Trophoblast cell (in vitro differentiated cells and primary cell): ENCODE measurements around the gene CDKN2AIP.

Experiments used
- DNase-seq, 2 donors: peaks; one replicate each; pipeline ENCODE4 v3.0.0-alpha.2; 2016
- H2AFZ ChIP-seq: 2 replicates; pipeline ENCODE4 v1.6.1; 2013; ENCODE audit warnings: low read length, moderate library complexity, mild to moderate bottlenecking; ENCODE audit not compliant: insufficient read depth, poor library complexity
- H2AK5ac ChIP-seq: 2 replicates; pipeline ENCODE4 v1.6.1; 2013; ENCODE audit warnings: mild to moderate bottlenecking, low read length
- H2BK120ac ChIP-seq: 2 replicates; pipeline ENCODE4 v1.6.1; 2013; ENCODE audit warnings: low read length, mild to moderate bottlenecking, moderate library complexity; ENCODE audit not compliant: insufficient read depth, poor library complexity
- H2BK12ac ChIP-seq: 2 replicates; pipeline ENCODE4 v1.6.1; 2013; ENCODE audit warnings: mild to moderate bottlenecking, low read length, moderate library complexity
- H2BK5ac ChIP-seq: 2 replicates; pipeline ENCODE4 v1.6.1; 2013; ENCODE audit warnings: low read length, low read depth, moderate library complexity, mild to moderate bottlenecking; ENCODE audit not compliant: poor library complexity
- H3K14ac ChIP-seq: 2 replicates; pipeline ENCODE4 v1.6.1; 2013; ENCODE audit warnings: mild to moderate bottlenecking, low read length
- H3K18ac ChIP-seq: 2 replicates; pipeline ENCODE4 v1.6.1; 2013; ENCODE audit warnings: mild to moderate bottlenecking, low read length
- H3K23ac ChIP-seq: 2 replicates; pipeline ENCODE4 v1.6.1; 2013; ENCODE audit warnings: low read length
- H3K27ac ChIP-seq: 2 replicates; pipeline ENCODE4 v1.5.1; 2013; ENCODE audit warnings: low read depth, mild to moderate bottlenecking, inconsistent platforms, low read length, moderate library complexity
- H3K27me3 ChIP-seq: 2 replicates; pipeline ENCODE4 v1.6.1; 2013; ENCODE audit warnings: inconsistent platforms, mild to moderate bottlenecking, low read length, moderate library complexity; ENCODE audit not compliant: insufficient read depth
- H3K36me3 ChIP-seq, 2 experiments: 1 replicate in 1 of 2; 2 replicates in 1 of 2; pipeline ENCODE4 v1.6.1; 2013; ENCODE audit warnings: low read length in 2 of 2, mild to moderate bottlenecking in 2 of 2, moderate library complexity in 1 of 2; ENCODE audit not compliant: insufficient read depth in 2 of 2, control insufficient read depth in 1 of 2
- H3K4ac ChIP-seq: 2 replicates; pipeline ENCODE4 v1.6.1; 2013; ENCODE audit warnings: low read depth, mild to moderate bottlenecking, low read length, moderate library complexity
- H3K4me1 ChIP-seq, 2 experiments: 1 replicate in 1 of 2; 2 replicates in 1 of 2; pipeline ENCODE4 v1.6.1; 2013; ENCODE audit warnings: low read length in 2 of 2, mild to moderate bottlenecking in 2 of 2, moderate library complexity in 1 of 2; ENCODE audit not compliant: insufficient read depth in 2 of 2, control insufficient read depth in 1 of 2
- H3K4me2 ChIP-seq: 2 replicates; pipeline ENCODE4 v1.6.1; 2013; ENCODE audit warnings: inconsistent platforms, mild to moderate bottlenecking, low read length, moderate library complexity
- H3K4me3 ChIP-seq: 2 replicates; pipeline ENCODE4 v1.5.1; 2013; ENCODE audit warnings: mild to moderate bottlenecking, low read depth, low read length, inconsistent platforms
- H3K79me1 ChIP-seq: one replicate; pipeline ENCODE4 v1.6.1; 2013; ENCODE audit warnings: low read length
- H3K79me2 ChIP-seq: 2 replicates; pipeline ENCODE4 v1.6.1; 2013; ENCODE audit warnings: low read length, mild to moderate bottlenecking; ENCODE audit not compliant: control insufficient read depth, insufficient read depth, poor library complexity
- H3K9ac ChIP-seq: 2 replicates; pipeline ENCODE4 v1.6.1; 2013; ENCODE audit warnings: mild to moderate bottlenecking, low read length
- H3K9me3 ChIP-seq: 2 replicates; pipeline ENCODE4 v1.6.1; 2013; ENCODE audit warnings: low read depth, mild to moderate bottlenecking, control low read depth, inconsistent platforms, low read length; ENCODE audit not compliant: insufficient read depth
- H4K12ac ChIP-seq: 2 replicates; pipeline ENCODE4 v1.6.1; 2013; ENCODE audit warnings: low read depth, mild to moderate bottlenecking, low read length, moderate library complexity
- H4K8ac ChIP-seq: 2 replicates; pipeline ENCODE4 v1.6.1; 2013; ENCODE audit warnings: low read depth, mild to moderate bottlenecking, low read length, moderate library complexity
- H4K91ac ChIP-seq: one replicate; pipeline ENCODE4 v1.6.1; 2013; ENCODE audit warnings: low read depth, mild to moderate bottlenecking, low read length, moderate library complexity
- WGBS: extraction: QIAGEN DNeasy Blood & Tissue Kit; methylation state at CpG from one replicate; pipeline ENCODE4 v1.1.7; 2013; ENCODE audit warnings: missing lambda C conversion rate; ENCODE audit not compliant: insufficient read length, insufficient coverage; ENCODE audit errors: extremely low coverage; 5-methylcytosine and 5-hydroxymethylcytosine counted together

The CDKN2AIP gene

GRCh38 chr4:183405303-183405702 is 39.1 kb upstream of the CDKN2AIP start:
- Histone ChIP-seq H3K79me2 (no peaks in the 10 kb centered on the region), H4K12ac (no peak overlapping the region), H2BK120ac (no peak overlapping the region), H3K4ac (no peak overlapping the region), H3K14ac (no peak overlapping the region), H3K4me1 (no peaks in the 10 kb centered on the region), H2BK5ac (no peak overlapping the region), H3K9me3 (no peaks in the 10 kb centered on the region), H4K91ac (no peak overlapping the region), H3K27me3 (no peaks in the 10 kb centered on the region), H3K4me3 (no peak overlapping the region), H3K18ac (no peak overlapping the region), H3K36me3 (no peaks in the 10 kb centered on the region), H3K27ac (no peak overlapping the region), H2AFZ (no peak overlapping the region), H2AK5ac (no peak overlapping the region), H3K9ac (no peak overlapping the region), H3K79me1 (no peaks in the 10 kb centered on the region), H3K23ac (no peak overlapping the region), H3K4me2 (no peak overlapping the region), H4K8ac (no peak overlapping the region), H2BK12ac (no peak overlapping the region)
- DNase-seq = no peak
- no CpG with 5 or more reads among the region's 11 CpGs for WGBS

- H3K23ac ChIP-seq = no peak overlapping the region
- H3K79me2 ChIP-seq = no peaks in the 10 kb centered on the region
- peak; percentile 68 to 86 for DNase-seq
- H3K14ac ChIP-seq = no peak overlapping the region
- no peaks in the 10 kb centered on the region for H3K79me1 ChIP-seq
- H2AK5ac ChIP-seq = no peak overlapping the region
- H2BK5ac ChIP-seq = no peak overlapping the region
- H3K9ac ChIP-seq = no peak overlapping the region
- H4K12ac ChIP-seq = peak overlapping the region; percentile 32
- no peak overlapping the region for H2BK120ac ChIP-seq
- peak overlapping the region; percentile 21 for H4K91ac ChIP-seq
- no peak overlapping the region for H3K4ac ChIP-seq
- H4K8ac ChIP-seq = peak overlapping the region; percentile 71
- H3K27me3 ChIP-seq = no peaks in the 10 kb centered on the region
- no peaks in the 10 kb centered on the region for H3K9me3 ChIP-seq
- H3K27ac ChIP-seq = no peak overlapping the region
- no CpG with 5 or more reads among the region's 32 CpGs for WGBS
- no peaks in the 10 kb centered on the region for H3K4me1 ChIP-seq
- H2BK12ac ChIP-seq = peak overlapping the region; percentile 67
- H3K36me3 ChIP-seq = no peaks in the 10 kb centered on the region
- H3K4me3 ChIP-seq = no peak overlapping the region
- H3K18ac ChIP-seq = no peak overlapping the region
- H3K4me2 ChIP-seq = peak overlapping the region; percentile 78
- H2AFZ ChIP-seq = peak overlapping the region; percentile 77
Measured at GRCh38 chr4:183407128-183407585, 37.3 kb upstream of the CDKN2AIP start.

GRCh38 chr4:183407635-183408464 is 36.6 kb upstream of the CDKN2AIP start:
- H2AK5ac ChIP-seq = no peak overlapping the region
- H3K9ac ChIP-seq = no peak overlapping the region
- H3K4me3 ChIP-seq = no peak overlapping the region
- no peak for DNase-seq
- H3K14ac ChIP-seq = no peak overlapping the region
- no peak overlapping the region for H2BK5ac ChIP-seq
- no peak overlapping the region for H4K12ac ChIP-seq
- no peak overlapping the region for H4K91ac ChIP-seq
- H3K9me3 ChIP-seq = no peaks in the 10 kb centered on the region
- H3K27ac ChIP-seq = no peak overlapping the region
- no peaks in the 10 kb centered on the region for H3K79me2 ChIP-seq
- WGBS = no CpG with 5 or more reads among the region's 8 CpGs
- no peak overlapping the region for H3K4me2 ChIP-seq
- H2AFZ ChIP-seq = no peak overlapping the region
- no peak overlapping the region for H2BK12ac ChIP-seq
- no peak overlapping the region for H2BK120ac ChIP-seq
- H3K36me3 ChIP-seq = no peaks in the 10 kb centered on the region
- H3K27me3 ChIP-seq = no peaks in the 10 kb centered on the region
- H3K18ac ChIP-seq = no peak overlapping the region
- no peaks in the 10 kb centered on the region for H3K4me1 ChIP-seq
- H3K23ac ChIP-seq = no peak overlapping the region
- no peak overlapping the region for H4K8ac ChIP-seq
- no peak overlapping the region for H3K4ac ChIP-seq
- H3K79me1 ChIP-seq = no peaks in the 10 kb centered on the region

GRCh38 chr4:183408796-183409195 is 35.6 kb upstream of the CDKN2AIP start:
- no peaks in the 10 kb centered on the region for H3K4me1 ChIP-seq
- DNase-seq = no peak
- H3K4me3 ChIP-seq = no peak overlapping the region
- H4K91ac ChIP-seq = no peak overlapping the region
- no peak overlapping the region for H2AK5ac ChIP-seq
- no peaks in the 10 kb centered on the region for H3K79me1 ChIP-seq
- H2AFZ ChIP-seq = no peak overlapping the region
- H4K12ac ChIP-seq = no peak overlapping the region
- no CpG with 5 or more reads among the region's 8 CpGs for WGBS
- H3K14ac ChIP-seq = no peak overlapping the region
- no peaks in the 10 kb centered on the region for H3K79me2 ChIP-seq
- H2BK12ac ChIP-seq = no peak overlapping the region
- H3K9ac ChIP-seq = no peak overlapping the region
- H3K9me3 ChIP-seq = no peaks in the 10 kb centered on the region
- H2BK120ac ChIP-seq = no peak overlapping the region
- no peak overlapping the region for H3K4ac ChIP-seq
- no peak overlapping the region for H3K4me2 ChIP-seq
- no peak overlapping the region for H2BK5ac ChIP-seq
- no peak overlapping the region for H4K8ac ChIP-seq
- H3K27ac ChIP-seq = no peak overlapping the region
- H3K36me3 ChIP-seq = no peaks in the 10 kb centered on the region
- no peaks in the 10 kb centered on the region for H3K27me3 ChIP-seq
- H3K23ac ChIP-seq = no peak overlapping the region
- H3K18ac ChIP-seq = no peak overlapping the region
